ENCODE data around the gene ZNF462.

DNA sequence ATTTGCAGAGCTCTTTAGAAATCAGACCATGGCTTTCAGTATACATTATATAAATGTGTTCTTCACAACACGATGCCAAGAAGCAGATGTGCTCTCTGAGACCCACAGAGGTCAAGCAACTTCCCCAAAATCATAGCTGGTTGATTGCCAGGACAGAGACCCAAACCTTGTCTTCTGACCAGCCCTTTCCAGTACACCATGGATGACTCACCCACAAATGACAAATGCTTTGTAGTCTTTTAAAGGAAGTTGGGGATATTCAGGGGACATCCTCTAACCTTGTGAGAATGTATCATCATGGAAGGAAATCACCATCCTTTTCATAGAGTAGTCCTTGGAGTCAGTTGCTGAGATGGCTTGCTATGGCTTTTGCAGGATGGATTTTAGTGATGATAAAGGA is 30.1 kb downstream of the ZNF462 start:
- TF ChIP-seq CTCF (IDR thresholded peaks at IDR 0.05) (no peak), POLR2A (IDR thresholded peaks at IDR 0.05) (no peak)
